SK-N-DZ (cell line): ENCODE data around the gene NECTIN1.
A peak's percentile ranks its signal among the peaks of the same experiment; 100 is the strongest.

Experiments used
- DNase-seq: peaks from one replicate; pipeline ENCODE4 v3.0.0-alpha.2; 2015; ENCODE audit warnings: low spot score

Gene NECTIN1

GRCh38 chr11:119730789-119731386, 1.9 kb upstream of the NECTIN1 start:
- DNase-seq: no peak

GRCh38 chr11:119729951-119730613, 1.1 kb upstream of the NECTIN1 start:
- no peak for DNase-seq

GRCh38 chr11:119729581-119729927, 554 bp upstream of the NECTIN1 start:
- no peak for DNase-seq

GRCh38 chr11:119728211-119728626, 781 bp downstream of the NECTIN1 start:
- no peak for DNase-seq

GRCh38 chr11:119727523-119728151, 1.4 kb downstream of the NECTIN1 start:
- peak; percentile 61 for DNase-seq

GRCh38 chr11:119726585-119727522, 2.1 kb downstream of the NECTIN1 start:
- DNase-seq: no peak

- no peak for DNase-seq
Measured at GRCh38 chr11:119726150-119726553, 2.8 kb downstream of the NECTIN1 start.

GRCh38 chr11:119724956-119725355, 4.0 kb downstream of the NECTIN1 start:
- no peak for DNase-seq

- no peak for DNase-seq
Measured at GRCh38 chr11:119723952-119724325, 5.1 kb downstream of the NECTIN1 start.

- peak; percentile 43 for DNase-seq
Measured at GRCh38 chr11:119723243-119723951, 5.6 kb downstream of the NECTIN1 start.

GRCh38 chr11:119722281-119722794, 6.7 kb downstream of the NECTIN1 start:
- no peak for DNase-seq

- DNase-seq: no peak
Measured at GRCh38 chr11:119721129-119722120, 7.6 kb downstream of the NECTIN1 start.

GRCh38 chr11:119720311-119720913, 8.6 kb downstream of the NECTIN1 start:
- DNase-seq: no peak

GRCh38 chr11:119717839-119718534, 11.0 kb downstream of the NECTIN1 start:
- DNase-seq: peak; percentile 75

GRCh38 chr11:119716582-119717498, 12.2 kb downstream of the NECTIN1 start:
- DNase-seq: no peak

GRCh38 chr11:119714590-119714989, 14.4 kb downstream of the NECTIN1 start:
- no peak for DNase-seq

- no peak for DNase-seq
Measured at GRCh38 chr11:119714189-119714588, 14.8 kb downstream of the NECTIN1 start.
